Right atrium auricular region (tissue), 2 donors: ENCODE results near the gene SYT12. TPM values are rescaled to one million over a fixed set of nuclear protein-coding genes. Genes with fewer than 3 reads are reported as not detected.

Source experiments
- DNase-seq: peaks from one replicate; pipeline ENCODE4 v3.0.0-alpha.2; 2019; ENCODE audit warnings: low spot score
- H3K27ac ChIP-seq, 2 donors: fragments of 200-600 bp; sonication (generic); 1 replicate in 1 of 2; 2 replicates in 1 of 2; pipeline ENCODE4 v1.5.1; 2016 to 2019
- H3K27me3 ChIP-seq, 2 donors: fragments of 200-600 bp; sonication (generic); one replicate each; pipeline versions ENCODE4 v1.5.1 to v1.6.0; 2017 to 2019
- H3K36me3 ChIP-seq: fragments of 200-600 bp; sonication (generic); one replicate; pipeline ENCODE4 v1.5.1; 2016
- H3K4me1 ChIP-seq, 2 donors: fragments of 200-600 bp; sonication (generic); one replicate each; pipeline versions ENCODE4 v1.5.1 to v1.6.0; 2017 to 2019
- H3K4me3 ChIP-seq, 2 donors: fragments of 200-600 bp; sonication (generic); 1 replicate in 1 of 2; 2 replicates in 1 of 2; pipeline ENCODE4 v1.5.1; 2017 to 2019; ENCODE audit warnings: mild to moderate bottlenecking in 1 of 2, moderate library complexity in 1 of 2
- H3K9me3 ChIP-seq, 2 donors: fragments of 200-600 bp; sonication (generic); one replicate each; pipeline ENCODE4 v1.5.1; 2019
- CTCF ChIP-seq, 2 donors: fragments of 200-600 bp; sonication (generic); IDR thresholded peaks; one replicate each; pipeline ENCODE4 v1.5.1; 2019; ENCODE audit warnings: antibody characterized with exemption in 2 of 2
- total RNA-seq, 2 donors: library from RNA; depleted of rRNA; stranded (reverse); fragments of >200 nt; gene quantifications; one replicate each; pipeline ENCODE4 v1.1.0, GENCODE V29; 2016

SYT12 gene
- total RNA-seq, 2 donors from 2014 or later, result 0.44 to 0.59 TPM

DNA sequence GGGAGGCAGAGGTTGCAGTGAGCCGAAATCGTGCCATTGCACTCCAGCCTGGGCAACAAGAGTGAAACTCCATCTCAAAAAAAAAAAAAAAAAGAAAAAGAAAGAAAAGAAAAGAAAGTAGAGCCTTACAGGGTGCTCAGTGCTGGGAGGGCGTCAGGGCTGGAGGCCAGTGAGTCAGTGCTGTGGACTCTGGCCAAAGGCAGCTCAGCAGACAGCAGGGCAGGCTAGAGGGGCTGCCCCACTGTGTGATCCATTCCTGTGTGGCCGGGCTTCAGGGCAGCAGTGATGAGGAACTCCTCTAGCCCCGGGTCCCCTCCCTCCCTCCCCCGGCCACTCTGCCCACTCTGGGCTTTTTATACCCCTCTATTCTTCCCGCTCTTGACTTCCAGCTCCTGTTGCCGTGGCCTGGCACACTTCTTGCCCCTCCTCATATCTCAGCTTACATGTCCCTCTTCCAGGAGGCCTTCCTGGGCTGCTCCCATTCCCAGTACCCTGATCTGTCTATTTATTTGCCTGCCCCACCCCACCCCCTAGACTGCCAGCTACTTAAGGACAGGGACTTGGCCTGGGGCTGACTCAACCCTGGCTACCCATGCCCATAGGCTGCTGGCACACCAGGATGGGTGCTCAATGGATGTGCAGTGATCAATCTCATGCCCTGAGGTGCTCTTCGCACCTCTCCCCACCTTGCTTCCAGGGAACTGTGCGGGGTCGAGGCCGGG is 10.1 kb downstream of the SYT12 start:
- H3K27ac ChIP-seq, result peak overlapping the region in 1 of 2 donors; percentile 29
- no peaks in the 10 kb centered on the region for H3K9me3 ChIP-seq
- no peak overlapping the region for H3K4me3 ChIP-seq
- DNase-seq, result peak; percentile 66
- TF ChIP-seq CTCF (IDR thresholded peaks at IDR 0.05), result no peak
- no peaks in the 10 kb centered on the region for H3K36me3 ChIP-seq
- H3K27me3 ChIP-seq, result no peaks in the 10 kb centered on the region
- peaks cover 0 to 9% of the 10 kb centered on the region in 2 donors for H3K4me1 ChIP-seq

DNA sequence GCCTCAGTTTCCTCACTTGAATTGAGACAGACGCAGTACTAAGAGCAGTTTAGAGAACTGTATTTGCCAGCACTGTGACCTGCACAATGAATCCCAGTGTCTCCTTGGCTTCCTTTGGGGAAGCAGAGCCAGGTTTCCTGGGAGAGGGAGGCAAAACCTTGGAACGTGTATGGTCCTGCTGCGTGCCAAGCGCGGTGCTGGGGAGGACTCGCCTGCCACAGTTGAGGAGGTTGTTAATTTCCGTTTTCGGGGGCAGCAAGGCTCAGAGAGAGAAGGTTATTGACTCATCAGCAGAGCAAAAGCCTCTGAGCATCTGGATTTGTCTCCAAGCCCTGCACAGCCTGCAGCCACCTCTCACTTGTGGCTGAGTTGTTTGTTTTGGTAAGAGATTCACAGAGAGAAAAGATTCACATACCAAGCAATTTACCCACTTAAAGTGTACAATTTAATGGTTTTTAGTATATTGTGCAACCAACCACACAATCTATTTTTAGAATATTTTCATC is 10.8 kb downstream of the SYT12 start:
- peaks cover 0 to 9% of the 10 kb centered on the region in 2 donors for H3K4me1 ChIP-seq
- peak overlapping the region in 1 of 2 donors; percentile 29 for H3K27ac ChIP-seq
- TF ChIP-seq CTCF (IDR thresholded peaks at IDR 0.05), result no peak
- no peaks in the 10 kb centered on the region for H3K36me3 ChIP-seq
- H3K9me3 ChIP-seq, result no peaks in the 10 kb centered on the region
- no peaks in the 10 kb centered on the region for H3K27me3 ChIP-seq
- no peak for DNase-seq
- H3K4me3 ChIP-seq, result no peak overlapping the region

DNA sequence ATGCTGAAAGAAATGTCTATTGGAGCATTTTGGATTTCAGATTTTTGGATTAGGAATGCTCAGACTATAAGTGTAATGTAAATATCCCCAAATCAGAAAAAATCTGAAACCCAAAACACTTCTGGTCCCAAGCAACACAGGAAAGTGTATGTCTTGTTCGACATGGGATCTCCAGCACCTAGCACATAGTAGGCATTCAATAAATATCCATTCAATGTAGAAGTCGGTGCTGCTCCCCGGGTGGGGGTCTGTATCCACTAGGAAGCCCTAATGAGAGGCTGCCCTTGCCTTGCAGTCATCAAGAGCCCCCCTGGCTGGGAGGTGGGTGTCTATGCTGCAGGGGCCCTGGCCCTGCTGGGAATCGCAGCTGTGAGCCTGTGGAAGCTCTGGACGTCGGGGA is 11.4 kb downstream of the SYT12 start:
- no peaks in the 10 kb centered on the region for H3K36me3 ChIP-seq
- TF ChIP-seq CTCF (IDR thresholded peaks at IDR 0.05), result no peak
- no peaks in the 10 kb centered on the region for H3K27me3 ChIP-seq
- peaks cover 0 to 9% of the 10 kb centered on the region in 2 donors for H3K4me1 ChIP-seq
- H3K4me3 ChIP-seq, result no peak overlapping the region
- no peaks in the 10 kb centered on the region for H3K9me3 ChIP-seq
- H3K27ac ChIP-seq, result no peak overlapping the region
- no peak for DNase-seq

DNA sequence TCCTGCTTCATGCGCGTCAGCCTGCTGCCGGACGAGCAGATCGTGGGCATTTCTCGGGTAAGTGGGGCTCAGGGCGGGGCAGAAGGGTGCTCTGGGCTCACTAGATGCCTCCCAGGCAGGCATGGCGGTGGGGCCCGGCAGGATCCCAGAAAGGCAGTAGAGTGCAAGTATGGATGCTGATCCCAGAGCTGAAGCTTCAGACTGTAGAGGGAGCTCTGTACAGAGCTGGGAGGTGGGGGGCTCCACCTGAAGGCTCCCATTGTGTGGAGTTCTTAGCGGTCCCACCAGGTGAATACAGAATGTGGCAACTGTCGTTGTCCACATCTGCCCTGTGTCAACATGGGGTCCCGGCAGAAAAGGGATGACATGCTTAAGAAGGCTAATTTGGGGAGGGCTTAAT is 17.2 kb downstream of the SYT12 start:
- Histone ChIP-seq H3K4me1 (no peaks in the 10 kb centered on the region), H3K4me3 (no peak overlapping the region), H3K27me3 (no peaks in the 10 kb centered on the region), H3K27ac (no peak overlapping the region), H3K36me3 (no peaks in the 10 kb centered on the region), H3K9me3 (no peaks in the 10 kb centered on the region)
- TF ChIP-seq CTCF (IDR thresholded peaks at IDR 0.05), result no peak
- no peak for DNase-seq

DNA sequence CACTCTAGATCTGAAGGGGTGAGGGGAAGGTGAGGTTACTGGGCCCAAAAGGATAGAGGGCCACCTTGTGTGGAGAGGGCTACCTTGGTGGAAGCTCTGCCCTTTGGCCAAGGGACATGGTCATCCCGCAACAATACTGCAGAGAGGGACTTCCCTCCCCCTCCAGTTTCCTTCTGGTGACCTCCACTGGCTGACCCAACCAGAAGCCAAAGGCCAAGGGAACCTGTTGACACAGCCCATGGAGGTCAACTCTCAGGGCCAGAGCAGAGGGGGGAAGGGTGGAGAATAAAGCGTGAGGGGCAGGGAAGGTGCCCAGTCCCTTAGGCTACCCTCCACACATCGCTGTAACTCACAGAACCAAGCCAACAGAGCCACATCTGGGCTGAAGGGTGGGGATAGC is 18.7 kb downstream of the SYT12 start:
- TF ChIP-seq CTCF (IDR thresholded peaks at IDR 0.05), result no peak
- Histone ChIP-seq H3K27ac (no peak overlapping the region), H3K4me1 (no peaks in the 10 kb centered on the region), H3K36me3 (no peaks in the 10 kb centered on the region), H3K4me3 (no peak overlapping the region), H3K27me3 (no peaks in the 10 kb centered on the region), H3K9me3 (no peaks in the 10 kb centered on the region)
- no peak for DNase-seq
